ENCODE results near the gene KXD1.

DNA sequence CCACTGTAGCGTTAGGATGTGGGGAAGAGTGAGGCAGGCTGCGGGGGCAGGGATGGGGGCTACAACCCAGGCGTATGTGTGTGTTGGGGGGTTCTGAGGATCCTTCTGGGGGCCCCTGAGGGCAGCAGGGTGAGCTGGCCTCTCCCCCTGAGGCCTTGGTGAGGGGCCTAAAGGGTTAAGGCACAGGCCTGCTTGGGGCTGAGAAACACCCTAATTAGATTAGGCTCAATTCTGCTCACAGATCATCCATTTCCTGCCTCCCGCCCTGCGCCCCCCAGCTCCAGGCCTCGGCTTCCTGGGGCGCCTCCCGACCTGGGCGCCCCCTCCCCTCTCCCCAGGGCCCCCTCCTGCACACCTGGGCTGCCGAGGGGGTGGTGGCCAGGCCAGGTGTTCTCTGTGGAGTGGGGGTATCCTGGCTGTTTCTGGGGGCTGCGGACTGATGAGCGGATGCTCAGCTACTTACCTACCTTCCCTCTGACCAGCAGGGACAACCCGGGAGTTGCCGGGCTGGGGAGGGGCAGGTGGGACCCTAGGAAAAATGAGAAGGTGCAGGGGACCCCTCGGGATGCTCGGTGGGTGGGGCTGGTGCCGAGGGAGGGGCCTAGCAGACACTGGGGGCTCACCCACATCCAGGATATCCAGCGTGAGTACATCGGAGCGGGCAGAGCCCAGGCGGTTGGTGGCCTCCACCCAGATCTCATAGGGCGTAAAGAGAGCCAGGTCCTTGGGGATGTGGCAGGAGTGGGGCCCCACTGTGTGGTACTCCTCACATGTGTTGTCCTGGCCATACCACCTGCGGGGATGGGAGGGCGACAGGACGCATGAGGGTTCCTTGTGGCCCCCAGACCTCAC, 40.4 kb downstream of the KXD1 start:
- TF ChIP-seq EZH2 (IDR thresholded peaks at IDR 0.05; ENCODE audit: insufficient read depth, poor library complexity, severe bottlenecking) (no peak), EZH2phosphoT487 (IDR thresholded peaks at IDR 0.05; ENCODE audit: insufficient read depth, low read depth) (no peak)
